Esophagus squamous epithelium (tissue), 5 donors: Measurements from ENCODE around the gene PPFIBP1. TPM values are rescaled to one million over a fixed set of nuclear protein-coding genes. Genes with fewer than 3 reads are reported as not detected.
"Not testable (repeated sequence)": the region's sequence is repeated elsewhere in the genome, so short reads cannot be mapped to it uniquely, and the experiment has no call there.

Source experiments
- DNase-seq: peaks from one replicate; lab custom pipeline; 2025; lab: John Stamatoyannopoulos, UW
- H3K27ac ChIP-seq, 4 donors: fragments of 200-600 bp; sonication (generic); one replicate each; pipeline ENCODE4 v1.5.1; 2016 to 2019; ENCODE audit warnings: mild to moderate bottlenecking in 1 of 4
- H3K27me3 ChIP-seq, 4 donors: fragments of 200-600 bp; sonication (generic); 1 replicate in 3 of 4; 2 replicates in 1 of 4; pipeline versions ENCODE4 v1.5.1 to v1.6.0; 2017 to 2021; ENCODE audit warnings: antibody characterized with exemption in 1 of 4
- H3K36me3 ChIP-seq, 3 donors: fragments of 200-600 bp; sonication (generic); one replicate each; pipeline ENCODE4 v1.5.1; 2016 to 2019
- H3K4me1 ChIP-seq, 3 donors: fragments of 200-600 bp; sonication (generic); one replicate each; pipeline ENCODE4 v1.5.1; 2017 to 2019
- H3K4me3 ChIP-seq, 4 donors: fragments of 200-600 bp; sonication (generic); 1 replicate in 3 of 4; 2 replicates in 1 of 4; pipeline ENCODE4 v1.5.1; 2016 to 2019; ENCODE audit warnings: mild to moderate bottlenecking in 2 of 4, moderate library complexity in 1 of 4
- H3K9me3 ChIP-seq, 3 donors: fragments of 200-600 bp; sonication (generic); one replicate each; pipeline ENCODE4 v1.5.1; 2016 to 2019
- POLR2A ChIP-seq, 4 donors: fragments of 450-650 bp; IDR thresholded peaks; one replicate each; pipeline ENCODE4 v1.6.1; 2017; ENCODE audit warnings: antibody characterized with exemption in 4 of 4, mild to moderate bottlenecking in 4 of 4, moderate library complexity in 3 of 4
- WGBS, 2 donors: methylation state at CpG; one replicate each; pipeline ENCODE4 v1.1.5; 2018; 5-methylcytosine and 5-hydroxymethylcytosine counted together
- intact Hi-C: fragments of 100-400 bp; cut with DNase I; formaldehyde crosslinking; loops from one replicate; pipeline ENCODE4 v1.15.0; 2022
- total RNA-seq, 4 donors: library from RNA; depleted of rRNA; stranded (reverse); fragments of >200 nt; gene quantifications; one replicate each; pipeline ENCODE4 v1.1.0, GENCODE V29; 2016
- TF ChIP-seq, protein P1 (sequence below), 6 experiments: fragments of 450-650 bp in 4 of 6; fragments of 200-600 bp in 2 of 6; sonication (generic) in 2 of 6; IDR thresholded peaks; one replicate each; pipeline ENCODE4 v1.5.1; 2016 to 2019; ENCODE audit warnings: antibody characterized with exemption in 6 of 6, mild to moderate bottlenecking in 4 of 6, moderate library complexity in 4 of 6
- donor health status: DM: yes; HTN: yes; CAD: no.

Gene PPFIBP1
- total RNA-seq, 4 donors from 2014 or later, result 41.9 to 62.6 (median 46.7) TPM

DNA sequence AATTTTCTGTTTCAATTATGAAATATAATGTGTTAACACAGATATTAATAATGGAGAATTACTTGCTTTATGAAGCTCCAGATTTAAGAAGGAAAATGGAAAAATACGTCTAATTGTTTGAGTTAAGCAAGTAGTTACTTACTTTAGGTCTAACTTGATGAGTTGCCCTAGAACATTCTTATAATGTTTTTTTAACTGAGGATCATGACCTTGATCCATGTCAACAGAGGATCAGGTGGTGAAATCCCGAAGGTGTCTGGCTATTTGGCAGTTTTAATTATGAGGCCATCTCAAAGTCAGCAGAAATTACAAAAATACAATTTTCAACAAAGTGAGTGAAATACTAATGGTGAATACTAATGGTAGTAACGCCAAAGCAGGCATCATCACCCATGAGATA, 115.3 kb downstream of the PPFIBP1 start:
- Histone ChIP-seq H3K4me3 (no peak overlapping the region), H3K27me3 (no peaks in the 10 kb centered on the region), H3K27ac (no peak overlapping the region), H3K9me3 (no peaks in the 10 kb centered on the region), H3K4me1 (peaks cover 0 to 11% (median 0%) of the 10 kb centered on the region in 3 donors), H3K36me3 (peaks cover 0 to 15% (median 0%) of the 10 kb centered on the region in 3 donors)
- TF ChIP-seq, protein P1, sequence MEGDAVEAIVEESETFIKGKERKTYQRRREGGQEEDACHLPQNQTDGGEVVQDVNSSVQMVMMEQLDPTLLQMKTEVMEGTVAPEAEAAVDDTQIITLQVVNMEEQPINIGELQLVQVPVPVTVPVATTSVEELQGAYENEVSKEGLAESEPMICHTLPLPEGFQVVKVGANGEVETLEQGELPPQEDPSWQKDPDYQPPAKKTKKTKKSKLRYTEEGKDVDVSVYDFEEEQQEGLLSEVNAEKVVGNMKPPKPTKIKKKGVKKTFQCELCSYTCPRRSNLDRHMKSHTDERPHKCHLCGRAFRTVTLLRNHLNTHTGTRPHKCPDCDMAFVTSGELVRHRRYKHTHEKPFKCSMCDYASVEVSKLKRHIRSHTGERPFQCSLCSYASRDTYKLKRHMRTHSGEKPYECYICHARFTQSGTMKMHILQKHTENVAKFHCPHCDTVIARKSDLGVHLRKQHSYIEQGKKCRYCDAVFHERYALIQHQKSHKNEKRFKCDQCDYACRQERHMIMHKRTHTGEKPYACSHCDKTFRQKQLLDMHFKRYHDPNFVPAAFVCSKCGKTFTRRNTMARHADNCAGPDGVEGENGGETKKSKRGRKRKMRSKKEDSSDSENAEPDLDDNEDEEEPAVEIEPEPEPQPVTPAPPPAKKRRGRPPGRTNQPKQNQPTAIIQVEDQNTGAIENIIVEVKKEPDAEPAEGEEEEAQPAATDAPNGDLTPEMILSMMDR (IDR thresholded peaks at IDR 0.05), result no peak
- no peak for TF ChIP-seq POLR2A (IDR thresholded peaks at IDR 0.05)
- intact Hi-C loops, result loop anchor here (5.0 kb wide), 1 partner anchor 217 kb away; no protein-coding TSS in a partner anchor
- no peak for DNase-seq
- WGBS, 2 donors, result 61 to 89% methylated on average over 3 of the region's 3 CpGs

GRCh38 chr12:27640566-27641200, 116.7 kb downstream of the PPFIBP1 start:
- H3K4me3 ChIP-seq, H3K9me3 ChIP-seq, H3K27me3 ChIP-seq, DNase-seq, H3K36me3 ChIP-seq, H3K27ac ChIP-seq: not testable (repeated sequence)
- H3K4me1 ChIP-seq, result peaks cover 0 to 18% (median 4%) of the 10 kb centered on the region in 3 donors
- intact Hi-C loops, result loop anchor here (10.0 kb wide), 1 partner anchor 126 kb away; no protein-coding TSS in a partner anchor
- 84 to 87% methylated on average over 7 of the region's 7 CpGs for WGBS, 2 donors

DNA sequence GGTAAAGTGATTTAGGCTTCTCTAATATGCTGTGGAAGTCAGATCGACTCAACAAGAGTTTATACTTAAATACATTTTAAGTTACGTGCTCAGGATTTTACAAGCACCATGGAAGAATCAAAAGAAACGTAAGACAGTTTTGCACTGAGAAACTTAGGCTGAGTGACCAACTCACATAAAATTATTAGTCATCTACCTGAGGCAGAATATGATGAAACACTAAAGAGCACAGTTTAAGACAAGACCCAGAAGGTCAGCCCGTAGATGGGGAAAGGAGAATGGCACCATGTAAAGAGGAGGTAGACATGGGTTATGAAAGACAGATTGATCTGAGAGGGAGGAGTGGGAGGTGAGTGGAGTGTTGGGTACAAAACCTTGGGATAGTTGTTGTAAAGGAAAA, 118.4 kb downstream of the PPFIBP1 start:
- not testable (repeated sequence) for H3K4me3 ChIP-seq, H3K27ac ChIP-seq, H3K9me3 ChIP-seq, H3K27me3 ChIP-seq, DNase-seq
- WGBS, 2 donors, result 88 to 95% methylated on average over 4 of the region's 4 CpGs
- intact Hi-C loops, result loop anchor here (10.0 kb wide), 1 partner anchor 128 kb away; no protein-coding TSS in a partner anchor
- Histone ChIP-seq H3K4me1 (peaks cover 0 to 25% (median 4%) of the 10 kb centered on the region in 3 donors), H3K36me3 (peaks cover 0 to 13% (median 0%) of the 10 kb centered on the region in 3 donors)

- not testable (repeated sequence) for H3K9me3 ChIP-seq, H3K27ac ChIP-seq, DNase-seq, H3K4me3 ChIP-seq, H3K27me3 ChIP-seq
- intact Hi-C loops, result loop anchor here (10.0 kb wide), 1 partner anchor 128 kb away; no protein-coding TSS in a partner anchor
- WGBS, 2 donors, result 97% methylated on average over 5 to 6 of the region's 7 CpGs
- peaks cover 0 to 25% (median 4%) of the 10 kb centered on the region in 3 donors for H3K4me1 ChIP-seq
- H3K36me3 ChIP-seq, result peaks cover 0 to 18% (median 0%) of the 10 kb centered on the region in 3 donors
Measured at GRCh38 chr12:27642892-27643291, 118.9 kb downstream of the PPFIBP1 start.

GRCh38 chr12:27644158-27644845, 120.3 kb downstream of the PPFIBP1 start:
- TF ChIP-seq POLR2A (IDR thresholded peaks at IDR 0.05), result no peak
- TF ChIP-seq, protein P1 (IDR thresholded peaks at IDR 0.05), result no peak
- 59 to 65% methylated on average over 4 of the region's 4 CpGs for whole genome bisulfite sequencing, 2 donors
- no peak for DNase-seq
- intact Hi-C loops, result loop anchor here (10.0 kb wide), 1 partner anchor 130 kb away; no protein-coding TSS in a partner anchor
- peaks cover 0 to 25% (median 4%) of the 10 kb centered on the region in 3 donors for H3K4me1 ChIP-seq
- H3K27me3 ChIP-seq, result no peaks in the 10 kb centered on the region
- no peak overlapping the region for H3K27ac ChIP-seq
- H3K36me3 ChIP-seq, result peaks cover 0 to 32% (median 0%) of the 10 kb centered on the region in 3 donors
- H3K4me3 ChIP-seq, result no peak overlapping the region
- no peaks in the 10 kb centered on the region for H3K9me3 ChIP-seq

DNA sequence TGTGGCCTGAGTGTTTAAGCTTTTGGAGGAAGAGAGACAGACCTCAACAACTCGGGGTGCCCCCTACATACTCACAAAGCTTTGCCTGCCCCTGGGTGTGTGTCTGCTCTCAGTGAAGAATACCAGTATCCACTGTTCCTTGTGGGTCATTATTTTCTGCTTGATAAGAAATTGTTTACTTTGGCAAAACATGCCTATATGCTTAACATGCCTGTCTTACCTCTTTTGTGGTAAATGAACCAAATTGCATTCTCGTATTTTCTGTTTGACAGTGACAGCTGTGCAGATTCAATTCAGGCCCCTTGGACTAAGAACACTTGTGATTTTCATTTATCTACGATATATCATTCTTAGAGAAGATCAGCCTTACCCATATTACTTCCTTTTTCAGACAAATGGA, 121.7 kb downstream of the PPFIBP1 start:
- no peak for DNase-seq
- Histone ChIP-seq H3K27me3 (no peaks in the 10 kb centered on the region), H3K36me3 (peaks cover 0 to 46% (median 0%) of the 10 kb centered on the region in 3 donors), H3K4me1 (peaks cover 0 to 25% (median 4%) of the 10 kb centered on the region in 3 donors), H3K9me3 (no peaks in the 10 kb centered on the region), H3K27ac (no peak overlapping the region), H3K4me3 (no peak overlapping the region)
- 65 to 75% methylated on average over 3 of the region's 3 CpGs for WGBS, 2 donors
- intact Hi-C loops, result loop anchor here (10.0 kb wide), 1 partner anchor 131 kb away; no protein-coding TSS in a partner anchor
- TF ChIP-seq, protein P1 (IDR thresholded peaks at IDR 0.05), result no peak
- TF ChIP-seq POLR2A (IDR thresholded peaks at IDR 0.05), result no peak
